PC-9 (cell line): ENCODE data around the gene PIP4P1. TPM values are rescaled to one million over a fixed set of nuclear protein-coding genes. Genes with fewer than 3 reads are reported as not detected.

Experiments used
- BruUV-seq: library from RNA; stranded (reverse); fragments of 400-500 nt; replicated peaks from 2 replicates; lab custom pipeline; 2021; lab: Mats Ljungman, UMichigan
- CTCF ChIA-PET: fragments of 300-600 bp; sonication (Branson Sonifier 250); formaldehyde crosslinking; loops from one replicate; lab custom pipeline; 2022; ENCODE audit warnings: antibody characterized with exemption; lab: Charles Lee
- POLR2A ChIA-PET: fragments of 300-600 bp; sonication (Branson Sonifier 250); formaldehyde crosslinking; loops from one replicate; lab custom pipeline; 2022; ENCODE audit warnings: antibody characterized with exemption; ENCODE audit not compliant: unreplicated experiment; lab: Charles Lee
- DNase-seq, 2 experiments: peaks; one replicate each; pipeline versions ENCODE4 v3.0.0 to v3.0.0-alpha.2; 2015 to 2022; ENCODE audit warnings: mixed read lengths in 1 of 2
- H2AFZ ChIP-seq: fragments of 200-600 bp; sonication (generic); 2 replicates; pipeline ENCODE4 v1.8.1; 2017; ENCODE audit warnings: antibody characterized with exemption
- H3F3A ChIP-seq: fragments of 200-600 bp; sonication (generic); 2 replicates; pipeline ENCODE4 v1.8.1; 2017; ENCODE audit warnings: antibody characterized with exemption, mild to moderate bottlenecking, low read depth; ENCODE audit not compliant: insufficient read depth
- H3K27ac ChIP-seq: fragments of 200-600 bp; sonication (generic); 2 replicates; pipeline ENCODE4 v1.6.1; 2016; ENCODE audit warnings: mixed run types
- H3K27me3 ChIP-seq: fragments of 200-600 bp; sonication (generic); 2 replicates; pipeline ENCODE4 v1.6.1; 2016; ENCODE audit warnings: low read depth, mixed run types; ENCODE audit not compliant: insufficient read depth
- H3K36me3 ChIP-seq: fragments of 200-600 bp; sonication (generic); 2 replicates; pipeline ENCODE4 v1.6.1; 2016; ENCODE audit warnings: low read depth, mixed run types
- H3K4me1 ChIP-seq: fragments of 200-600 bp; sonication (generic); replicated peaks from 2 replicates; pipeline ENCODE4 v1.6.1; 2016; ENCODE audit warnings: mixed run types; ENCODE audit not compliant: insufficient read depth
- H3K4me2 ChIP-seq: fragments of 200-600 bp; sonication (generic); 2 replicates; pipeline ENCODE4 v1.6.1; 2017; ENCODE audit warnings: mixed run types
- H3K4me3 ChIP-seq: fragments of 200-600 bp; sonication (generic); 2 replicates; pipeline ENCODE4 v1.6.1; 2016; ENCODE audit warnings: mixed run types
- H3K79me2 ChIP-seq: fragments of 200-600 bp; sonication (generic); 2 replicates; pipeline ENCODE4 v1.6.1; 2017; ENCODE audit warnings: low read depth, mixed run types
- H3K9me2 ChIP-seq: fragments of 200-600 bp; sonication (generic); 2 replicates; pipeline ENCODE4 v1.8.1; 2017; ENCODE audit warnings: mild to moderate bottlenecking; ENCODE audit not compliant: insufficient read depth
- H3K9me3 ChIP-seq: fragments of 200-600 bp; sonication (generic); 2 replicates; pipeline ENCODE4 v1.8.1; 2016; ENCODE audit warnings: low read depth; ENCODE audit not compliant: insufficient read depth
- H4K20me1 ChIP-seq: fragments of 200-600 bp; sonication (generic); 2 replicates; pipeline ENCODE4 v1.8.1; 2017; ENCODE audit not compliant: insufficient read depth
- CTCF ChIP-seq: fragments of 200-600 bp; sonication (generic); conservative IDR thresholded peaks from 2 replicates; pipeline ENCODE4 v1.6.1; 2017; ENCODE audit warnings: mixed run types, antibody characterized with exemption, mild to moderate bottlenecking, moderate library complexity
- EZH2 ChIP-seq: fragments of 200-600 bp; sonication (generic); IDR thresholded peaks from 2 replicates; pipeline ENCODE4 v1.8.0; 2017; ENCODE audit warnings: antibody characterized with exemption, low read depth
- intact Hi-C: fragments of 100-400 bp; cut with micrococcal nuclease; formaldehyde crosslinking; loops from one replicate; pipeline ENCODE4 v1.10.0; 2022; ENCODE audit not compliant: unreplicated experiment
- total RNA-seq: library from RNA; stranded (reverse); gene quantifications from 2 replicates; pipeline ENCODE4 v1.2.3, GENCODE V29; 2021

The PIP4P1 gene
- total RNA-seq, 1 experiment from 2014 or later: 20.1 TPM

GRCh38 chr14:20485900-20486299, 24.7 kb upstream of the PIP4P1 start:
- no peak for TF ChIP-seq CTCF
- TF ChIP-seq EZH2: no peak
- CTCF ChIA-PET: no interaction called here

DNA sequence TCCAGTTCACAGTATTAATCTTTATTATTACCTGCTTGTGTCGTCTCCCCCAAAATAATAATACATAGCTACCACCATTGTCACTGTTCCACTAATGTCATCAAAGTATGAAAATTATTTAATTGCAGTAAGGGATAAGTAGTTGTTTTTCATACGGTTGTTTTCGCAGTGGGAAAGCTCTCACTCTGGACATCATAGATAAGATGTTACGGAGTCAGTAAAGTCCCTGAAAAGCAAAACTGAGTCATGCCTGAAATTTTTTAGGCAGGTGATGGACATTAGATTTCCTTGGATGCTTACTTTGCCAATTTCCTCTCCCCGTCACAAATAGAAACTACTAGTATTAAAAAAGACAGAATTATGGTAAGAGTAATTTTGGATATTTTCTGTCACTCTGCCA, 21.1 kb upstream of the PIP4P1 start:
- Histone ChIP-seq H3K36me3 (no peaks in the 10 kb centered on the region), H2AFZ (no peak overlapping the region), H3K27ac (no peak overlapping the region), H3F3A (no peaks in the 10 kb centered on the region), H3K9me2 (no peaks in the 10 kb centered on the region), H3K4me1 (no peaks in the 10 kb centered on the region), H3K9me3 (no peaks in the 10 kb centered on the region), H3K4me2 (no peak overlapping the region), H3K4me3 (no peak overlapping the region), H4K20me1 (no peaks in the 10 kb centered on the region), H3K27me3 (no peaks in the 10 kb centered on the region), H3K79me2 (no peaks in the 10 kb centered on the region)
- intact Hi-C loops: no loop called here
- CTCF ChIA-PET: interaction anchor here (0.5 kb wide), 1 partner anchor 19 kb away, joined by 3 read pairs; no protein-coding TSS in a partner anchor
- TF ChIP-seq CTCF: no peak
- TF ChIP-seq EZH2: no peak
- no peak for DNase-seq
- POLR2A ChIA-PET: no interaction called here
- BruUV-seq: no TSS peak

More at GRCh38 chr14:20485900-20486299, 24.7 kb upstream of the PIP4P1 start:
- peaks cover 12% of the 10 kb centered on the region for H3K4me1 ChIP-seq
- DNase-seq: no peak
- H3F3A ChIP-seq: no peaks in the 10 kb centered on the region
- no peaks in the 10 kb centered on the region for H3K9me3 ChIP-seq
- no TSS peak for BruUV-seq
- no peaks in the 10 kb centered on the region for H4K20me1 ChIP-seq
- H3K79me2 ChIP-seq: no peaks in the 10 kb centered on the region
- no peak overlapping the region for H3K27ac ChIP-seq
- intact Hi-C loops: no loop called here
- no peak overlapping the region for H2AFZ ChIP-seq
- no peaks in the 10 kb centered on the region for H3K27me3 ChIP-seq
- POLR2A ChIA-PET: no interaction called here
- no peak overlapping the region for H3K4me3 ChIP-seq
- no peaks in the 10 kb centered on the region for H3K9me2 ChIP-seq
- H3K4me2 ChIP-seq: no peak overlapping the region
- H3K36me3 ChIP-seq: no peaks in the 10 kb centered on the region

GRCh38 chr14:20478894-20479293, 17.7 kb upstream of the PIP4P1 start:
- Histone ChIP-seq H3K79me2 (no peaks in the 10 kb centered on the region), H3F3A (no peaks in the 10 kb centered on the region), H3K27ac (no peak overlapping the region), H4K20me1 (no peaks in the 10 kb centered on the region), H3K9me2 (no peaks in the 10 kb centered on the region), H2AFZ (no peak overlapping the region), H3K27me3 (no peaks in the 10 kb centered on the region), H3K4me2 (no peak overlapping the region), H3K4me1 (no peaks in the 10 kb centered on the region), H3K36me3 (no peaks in the 10 kb centered on the region), H3K9me3 (no peaks in the 10 kb centered on the region), H3K4me3 (no peak overlapping the region)
- intact Hi-C loops: no loop called here
- CTCF ChIA-PET: no interaction called here
- DNase-seq: no peak
- TF ChIP-seq CTCF: no peak
- TF ChIP-seq EZH2: no peak
- POLR2A ChIA-PET: no interaction called here
- BruUV-seq: no TSS peak
